ENCODE data around the gene KCTD15. TPM values are rescaled to one million over a fixed set of nuclear protein-coding genes. Genes with fewer than 3 reads are reported as not detected.

The KCTD15 gene
- total RNA-seq = 93.1 and 97.4 TPM in 2 replicates

DNA sequence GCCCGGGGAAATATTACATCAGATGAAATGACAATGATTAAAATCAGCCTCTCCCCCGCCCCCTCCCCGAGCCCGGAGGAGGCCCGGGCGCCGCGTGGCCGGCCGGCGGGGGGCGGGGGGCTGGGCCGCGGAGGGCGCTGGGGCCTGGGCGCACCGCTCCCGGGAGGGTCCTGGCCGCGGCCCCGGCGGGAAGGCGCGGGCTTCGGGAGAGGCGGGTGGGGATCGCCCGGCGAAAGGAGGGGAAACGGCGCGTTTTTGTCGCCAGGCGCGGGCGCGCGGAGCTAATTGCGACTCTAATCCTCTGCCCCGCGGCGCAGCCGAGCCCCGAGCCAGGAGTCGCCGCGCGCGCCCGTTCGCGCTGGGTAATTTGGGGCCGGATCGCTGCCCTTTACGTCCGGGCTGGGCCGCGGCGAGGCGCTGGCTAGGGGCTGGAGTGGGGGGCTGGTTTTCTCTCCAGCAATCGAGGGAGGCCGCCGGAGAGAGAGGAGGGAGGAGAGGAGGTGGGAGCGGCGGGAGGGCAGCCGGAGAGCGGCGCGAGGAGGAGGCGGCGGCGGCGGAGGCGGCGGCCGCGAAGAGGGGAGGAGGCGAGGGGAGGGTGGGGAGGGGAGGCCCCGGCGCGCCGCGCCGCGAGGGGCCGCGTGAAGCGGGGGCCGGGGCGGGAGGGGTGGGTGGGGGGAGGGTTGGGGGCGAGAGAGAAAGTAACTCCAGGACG lies at the start of gene KCTD15:
KCTD15 (plus strand) TSS at position 707 of the 712 bp plus-strand sequence. CDS start 3,585 bp downstream, outside the sequence.

Other genes with a start within 250 kb of the KCTD15 start
- gene CHST8, start 174.9 kb upstream of the KCTD15 start, total RNA-seq = 0.29 TPM in 1 of 2 replicates, not detected in the other